HG03558 (cell line): ENCODE results near the gene IL17RA.
"Not testable (repeated sequence)": the region's sequence is repeated elsewhere in the genome, so short reads cannot be mapped to it uniquely, and the experiment has no call there.

Experiments
- ATAC-seq: cut with Tn5 transposase; IDR thresholded peaks from one replicate; pipeline ENCODE4 v1.9.1; 2021; ENCODE audit warnings: moderate number of reproducible peaks; ENCODE audit not compliant: unreplicated experiment; ENCODE audit errors: extremely low read depth

Gene IL17RA

GRCh38 chr22:17084554-17085276, at the start of gene IL17RA:
Gene IL17RA, plus strand, starts transcription at chr22:17085000. Its CDS starts 92 bp downstream, at chr22:17085092.
- ATAC-seq: peak; percentile 77

GRCh38 chr22:17035246-17035645, 49.6 kb upstream of the IL17RA start:
- ATAC-seq: no peak

- ATAC-seq: not testable (repeated sequence)
Observed at GRCh38 chr22:17035976-17036841, 48.6 kb upstream of the IL17RA start.

GRCh38 chr22:17036842-17037711, 47.7 kb upstream of the IL17RA start:
- not testable (repeated sequence) for ATAC-seq

GRCh38 chr22:17043521-17043920, 41.3 kb upstream of the IL17RA start:
- no peak for ATAC-seq

GRCh38 chr22:17046566-17047348, 38.0 kb upstream of the IL17RA start:
- no peak for ATAC-seq

- no peak for ATAC-seq
Observed at GRCh38 chr22:17047656-17048055, 37.1 kb upstream of the IL17RA start.

- ATAC-seq: no peak
Observed at GRCh38 chr22:17056058-17056457, 28.7 kb upstream of the IL17RA start.

GRCh38 chr22:17056807-17057206, 28.0 kb upstream of the IL17RA start:
- no peak for ATAC-seq

GRCh38 chr22:17057959-17058814, 26.6 kb upstream of the IL17RA start:
- ATAC-seq: no peak

GRCh38 chr22:17060126-17060525, 24.7 kb upstream of the IL17RA start:
- no peak for ATAC-seq

GRCh38 chr22:17063411-17064106, 21.2 kb upstream of the IL17RA start:
- no peak for ATAC-seq

GRCh38 chr22:17064498-17065100, 20.2 kb upstream of the IL17RA start:
- ATAC-seq: no peak

GRCh38 chr22:17065433-17065832, 19.4 kb upstream of the IL17RA start:
- no peak for ATAC-seq

- no peak for ATAC-seq
Observed at GRCh38 chr22:17072877-17073276, 11.9 kb upstream of the IL17RA start.

- ATAC-seq: no peak
Observed at GRCh38 chr22:17074648-17075002, 10.2 kb upstream of the IL17RA start.

- no peak for ATAC-seq
Observed at GRCh38 chr22:17077255-17077654, 7.5 kb upstream of the IL17RA start.

- ATAC-seq: no peak
Observed at GRCh38 chr22:17079572-17079971, 5.2 kb upstream of the IL17RA start.
